HG03175 (cell line): ENCODE results near the gene SLC22A9.

ENCODE experiments used
- ATAC-seq: cut with Tn5 transposase; IDR thresholded peaks from one replicate; pipeline ENCODE4 v1.9.1; 2021; ENCODE audit warnings: mild to moderate bottlenecking, moderate library complexity; ENCODE audit not compliant: unreplicated experiment

Gene SLC22A9

GRCh38 chr11:63443714-63444113 is 74.1 kb downstream of the SLC22A9 start:
- no peak for ATAC-seq

- ATAC-seq: no peak
Measured at GRCh38 chr11:63444160-63444559, 74.6 kb downstream of the SLC22A9 start.

GRCh38 chr11:63445118-63445517 is 75.5 kb downstream of the SLC22A9 start:
- no peak for ATAC-seq

- no peak for ATAC-seq
Measured at GRCh38 chr11:63445720-63446119, 76.1 kb downstream of the SLC22A9 start.

GRCh38 chr11:63448646-63449045 is 79.1 kb downstream of the SLC22A9 start:
- no peak for ATAC-seq

DNA sequence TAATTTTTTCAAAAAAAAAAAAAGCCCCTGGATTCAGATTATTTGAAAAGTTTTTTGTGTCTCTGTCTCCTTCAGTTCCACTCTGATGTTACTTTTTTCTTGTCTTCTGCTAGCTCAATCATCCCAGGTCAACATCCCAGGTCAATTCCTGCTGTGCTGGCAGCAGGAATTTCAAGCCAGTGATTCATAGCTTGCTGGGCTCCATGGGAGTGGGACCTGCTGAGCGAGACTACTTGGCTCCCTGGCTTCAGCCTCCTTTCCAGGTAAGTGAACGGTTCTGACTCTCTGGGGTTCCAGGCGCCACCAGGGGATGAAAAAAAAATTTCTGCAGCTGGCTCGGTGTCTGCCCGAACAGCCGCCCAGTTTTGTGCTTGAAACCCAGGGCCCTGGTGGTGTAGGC is 90.0 kb downstream of the SLC22A9 start:
- ATAC-seq: no peak
